Stromal cell of bone marrow (primary cell): Measurements from ENCODE around the gene FRK.
"Not testable (repeated sequence)": the region's sequence is repeated elsewhere in the genome, so short reads cannot be mapped to it uniquely, and the experiment has no call there.

Experiments
- DNase-seq: peaks from one replicate; pipeline ENCODE4 v3.0.0-alpha.2; 2012; ENCODE audit warnings: low read depth

Gene FRK

GRCh38 chr6:116073765-116074440, 13.2 kb upstream of the FRK start:
- no peak for DNase-seq

- DNase-seq, result no peak
These were observed 11.7 kb upstream of the FRK start for GRCh38 chr6:116072368-116072767.

- DNase-seq, result no peak
These were observed 10.1 kb upstream of the FRK start for GRCh38 chr6:116070616-116071389.

- DNase-seq, result no peak
These were observed 9.4 kb upstream of the FRK start for GRCh38 chr6:116070101-116070500.

GRCh38 chr6:116066789-116067188, 6.1 kb upstream of the FRK start:
- no peak for DNase-seq

GRCh38 chr6:116064666-116065065, 4.0 kb upstream of the FRK start:
- no peak for DNase-seq

- no peak for DNase-seq
These were observed 1.8 kb upstream of the FRK start for GRCh38 chr6:116062496-116062895.

- no peak for DNase-seq
These were observed 749 bp downstream of the FRK start for GRCh38 chr6:116059713-116060571.

GRCh38 chr6:116057766-116058165, 2.9 kb downstream of the FRK start:
- DNase-seq, result no peak

GRCh38 chr6:116055513-116055912, 5.2 kb downstream of the FRK start:
- DNase-seq, result no peak

GRCh38 chr6:116051244-116051643, 9.4 kb downstream of the FRK start:
- no peak for DNase-seq

- DNase-seq, result no peak
These were observed 10.0 kb downstream of the FRK start for GRCh38 chr6:116050737-116051136.

GRCh38 chr6:116049321-116049720, 11.4 kb downstream of the FRK start:
- DNase-seq, result no peak

GRCh38 chr6:116047173-116047933, 13.3 kb downstream of the FRK start:
- no peak for DNase-seq

- DNase-seq, result no peak
These were observed 14.0 kb downstream of the FRK start for GRCh38 chr6:116046737-116047136.

GRCh38 chr6:116046272-116046671, 14.4 kb downstream of the FRK start:
- DNase-seq, result not testable (repeated sequence)

GRCh38 chr6:116041934-116042333, 18.8 kb downstream of the FRK start:
- no peak for DNase-seq

GRCh38 chr6:116040993-116041392, 19.7 kb downstream of the FRK start:
- no peak for DNase-seq

- no peak for DNase-seq
These were observed 23.8 kb downstream of the FRK start for GRCh38 chr6:116036885-116037284.

GRCh38 chr6:116036075-116036773, 24.5 kb downstream of the FRK start:
- DNase-seq, result no peak

GRCh38 chr6:116035616-116036015, 25.1 kb downstream of the FRK start:
- DNase-seq, result no peak
